GM18873 (cell line): ENCODE measurements around the gene CCDC172.
"Not testable (repeated sequence)": the region's sequence is repeated elsewhere in the genome, so short reads cannot be mapped to it uniquely, and the experiment has no call there.

ENCODE experiments used
- ATAC-seq: cut with Tn5 transposase; IDR thresholded peaks from one replicate; pipeline ENCODE4 v1.9.1; 2021; ENCODE audit warnings: mild to moderate bottlenecking, moderate library complexity, moderate number of reproducible peaks; ENCODE audit not compliant: unreplicated experiment, low FRiP score

CCDC172 gene

GRCh38 chr10:116329153-116329552 lies 4.9 kb downstream of the CCDC172 start:
- no peak for ATAC-seq

GRCh38 chr10:116331815-116332214 lies 7.6 kb downstream of the CCDC172 start:
- ATAC-seq: no peak

GRCh38 chr10:116336866-116337265 lies 12.6 kb downstream of the CCDC172 start:
- ATAC-seq: no peak

DNA sequence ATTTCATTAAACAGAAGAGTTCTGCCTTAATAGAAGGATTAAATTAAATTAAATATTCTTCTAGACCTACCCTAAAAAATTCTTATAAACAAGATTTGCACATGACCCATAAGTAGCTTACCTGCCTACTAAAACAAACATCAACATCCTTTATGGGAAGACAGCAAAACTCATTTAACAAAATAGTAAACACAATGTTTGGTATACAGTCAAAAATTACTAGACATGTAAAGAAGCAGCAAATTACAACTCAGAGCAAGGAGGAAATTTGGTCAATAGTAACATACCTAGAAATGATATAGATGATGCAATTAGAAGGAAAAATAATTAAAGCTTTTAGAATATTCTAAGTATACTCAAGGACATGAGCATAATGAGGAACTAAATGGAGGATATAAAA lies 27.9 kb downstream of the CCDC172 start:
- no peak for ATAC-seq

DNA sequence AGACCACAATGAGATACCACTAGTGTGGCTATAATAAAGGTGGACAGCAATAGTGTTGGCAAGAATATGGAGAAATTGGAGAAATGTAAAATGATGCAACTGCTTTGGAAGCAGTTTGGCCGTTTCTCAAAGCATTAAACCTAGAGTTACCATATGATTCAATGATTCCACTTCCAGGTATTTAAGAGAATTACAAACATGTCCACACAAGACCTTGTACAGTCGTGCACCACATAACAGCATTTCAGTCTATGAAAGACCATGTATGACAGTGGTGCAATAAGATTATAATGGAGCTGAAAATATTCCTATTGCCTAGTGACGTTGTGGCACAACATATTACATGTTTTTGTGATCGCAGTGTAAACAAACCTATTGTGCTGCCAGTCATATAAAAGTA lies 29.6 kb downstream of the CCDC172 start:
- ATAC-seq: no peak

- no peak for ATAC-seq
Observed at GRCh38 chr10:116355341-116355740, 31.1 kb downstream of the CCDC172 start.

DNA sequence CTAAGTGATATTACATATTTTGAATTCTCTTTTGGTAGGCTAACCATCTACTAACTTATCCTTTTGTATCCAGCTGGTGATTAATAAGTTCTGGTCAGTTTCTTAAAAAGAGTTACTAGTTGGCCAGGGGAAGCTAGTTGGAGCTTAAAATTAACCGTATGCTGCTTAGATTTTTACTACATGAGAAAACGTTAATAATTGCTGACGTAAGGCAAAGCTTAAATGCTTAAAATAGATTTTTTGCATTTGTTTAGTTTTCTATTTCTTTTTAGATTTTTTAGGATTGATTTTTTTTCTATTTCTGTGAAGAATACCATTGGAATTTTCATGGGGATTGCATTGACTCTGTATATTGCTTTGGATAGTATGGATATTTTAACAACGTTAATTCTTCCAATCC lies 32.6 kb downstream of the CCDC172 start:
- ATAC-seq: no peak

GRCh38 chr10:116364868-116365267 lies 40.6 kb downstream of the CCDC172 start:
- no peak for ATAC-seq

GRCh38 chr10:116371737-116372136 lies 47.5 kb downstream of the CCDC172 start:
- ATAC-seq: no peak

DNA sequence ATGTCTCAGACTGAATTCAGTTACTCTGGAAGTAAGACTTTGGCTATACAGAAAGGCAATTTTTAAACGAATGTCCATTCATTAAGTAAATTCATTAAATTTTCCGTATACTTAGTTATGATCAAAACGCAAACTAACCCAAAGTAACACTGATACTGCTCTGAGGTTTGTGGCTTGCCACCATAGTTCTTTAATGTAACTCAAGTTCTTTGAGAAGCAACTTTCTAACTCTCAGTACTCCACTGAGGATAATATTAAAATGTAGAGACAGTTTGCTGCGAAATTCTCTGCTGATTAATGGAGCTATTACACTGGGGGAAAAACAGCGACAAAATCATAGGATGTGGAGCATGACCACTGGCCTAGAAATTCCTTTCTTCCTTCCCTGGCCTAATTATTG lies 58.0 kb downstream of the CCDC172 start:
- no peak for ATAC-seq

GRCh38 chr10:116385311-116385710 lies 61.1 kb downstream of the CCDC172 start:
- ATAC-seq: no peak

DNA sequence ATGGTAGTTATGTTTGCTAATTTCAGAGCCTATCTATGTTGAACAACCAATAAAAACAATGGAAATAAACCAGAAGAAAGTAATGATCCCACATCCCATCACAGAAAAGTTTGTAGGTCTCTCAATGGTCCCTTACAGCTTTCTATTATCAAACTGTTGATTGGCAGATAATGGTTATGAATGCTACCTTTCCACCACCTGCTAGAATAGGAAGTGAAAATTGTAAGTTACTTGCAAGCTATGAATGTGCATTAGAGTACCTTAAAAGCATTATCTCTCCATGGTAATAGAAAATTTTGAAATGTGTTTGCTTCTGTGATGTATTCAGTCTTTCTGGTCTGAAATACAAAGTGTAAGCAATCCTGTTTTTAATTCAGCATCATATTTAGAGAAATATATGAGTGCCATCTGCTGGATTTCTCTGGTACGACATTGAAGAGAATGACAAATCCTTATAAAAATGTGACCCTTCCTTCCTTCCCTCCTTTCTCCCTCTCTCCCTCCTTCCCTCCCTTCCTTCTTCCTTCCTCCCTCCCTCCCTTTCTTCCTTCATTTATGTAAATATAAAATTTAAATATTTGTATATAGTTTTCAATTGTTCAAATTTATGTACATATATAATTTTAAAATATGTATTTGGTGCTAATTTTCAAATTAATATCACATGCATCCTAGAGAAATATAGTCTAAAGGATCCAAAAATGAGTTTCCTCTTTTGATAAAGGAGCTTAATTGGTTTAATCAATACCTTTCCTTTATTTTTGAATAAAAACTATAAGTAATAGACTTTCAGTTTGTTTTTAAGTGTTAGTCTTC lies 62.0 kb downstream of the CCDC172 start:
- no peak for ATAC-seq

DNA sequence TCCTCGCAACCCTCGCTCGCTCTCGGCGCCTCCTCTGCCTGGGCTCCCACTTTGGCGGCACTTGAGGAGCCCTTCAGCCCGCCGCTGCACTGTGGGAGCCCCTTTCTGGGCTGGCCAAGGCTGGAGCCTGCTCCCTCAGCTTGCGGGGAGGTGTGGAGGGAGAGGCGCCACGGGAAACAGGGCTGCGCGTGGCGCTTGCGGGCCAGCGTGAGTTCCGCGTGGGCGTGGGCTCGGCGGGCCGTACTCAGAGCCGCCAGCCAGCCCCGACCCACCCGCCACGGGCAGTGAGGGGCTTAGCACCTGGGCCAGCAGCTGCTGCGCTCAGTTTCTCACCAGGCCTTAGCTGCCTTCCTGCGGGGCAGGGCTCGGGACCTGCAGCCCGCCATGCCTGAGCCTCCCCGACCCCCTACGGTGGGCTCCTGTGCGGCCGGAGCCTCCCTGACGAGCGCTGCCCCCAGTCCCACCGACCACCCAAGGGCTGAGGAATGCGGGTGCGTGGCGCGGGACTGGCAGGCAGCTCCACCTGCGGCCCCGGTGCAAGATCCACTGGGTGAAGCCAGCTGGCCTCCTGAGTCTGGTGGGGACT lies 69.1 kb downstream of the CCDC172 start:
- ATAC-seq: not testable (repeated sequence)

- ATAC-seq: no peak
Observed at GRCh38 chr10:116395223-116395985, 71.2 kb downstream of the CCDC172 start.

GRCh38 chr10:116398224-116398623 lies 74.0 kb downstream of the CCDC172 start:
- no peak for ATAC-seq

DNA sequence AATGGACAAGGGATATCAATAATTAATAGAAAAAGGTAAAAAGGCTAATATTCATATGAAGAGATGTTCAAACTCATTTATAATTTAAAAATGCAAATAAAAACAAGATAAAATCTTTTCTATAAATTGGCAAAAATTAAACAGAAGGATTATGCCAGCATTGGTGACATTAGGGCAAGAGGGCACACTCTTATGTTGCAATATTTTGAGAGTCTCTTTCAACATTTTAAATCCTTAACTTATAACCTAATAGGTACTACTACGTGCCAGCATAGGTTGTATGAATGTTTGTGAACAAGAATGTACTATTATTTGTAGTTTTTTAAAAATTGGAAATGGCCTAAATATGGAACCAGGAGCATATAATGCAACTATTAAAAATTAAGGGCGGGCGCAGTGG lies 78.6 kb downstream of the CCDC172 start:
- no peak for ATAC-seq

DNA sequence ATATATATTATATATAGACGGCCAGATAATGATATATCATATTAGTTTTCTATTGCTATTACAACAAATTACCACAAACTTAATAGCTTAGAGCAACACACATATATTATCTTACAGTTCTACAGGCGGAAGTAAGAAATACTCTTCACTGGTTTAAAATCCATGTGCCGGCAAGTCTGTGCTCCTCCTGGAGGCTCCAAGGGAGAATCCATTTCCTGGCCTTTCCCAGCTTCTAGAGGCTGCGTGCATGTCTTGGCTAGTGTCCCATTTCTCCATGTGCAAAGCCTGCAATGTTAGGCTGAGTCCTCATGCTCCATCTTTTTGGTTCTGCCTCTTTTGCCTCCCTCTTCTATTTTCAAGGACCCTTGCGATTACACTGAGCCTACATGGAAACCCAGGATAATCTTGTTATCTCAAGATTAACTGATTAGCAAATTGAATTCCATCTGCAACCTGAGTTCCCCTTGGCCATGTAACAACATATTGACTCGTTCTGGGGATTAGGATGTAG lies 79.5 kb downstream of the CCDC172 start:
- ATAC-seq: no peak

- ATAC-seq: no peak
Observed at GRCh38 chr10:116408719-116409118, 84.5 kb downstream of the CCDC172 start.

DNA sequence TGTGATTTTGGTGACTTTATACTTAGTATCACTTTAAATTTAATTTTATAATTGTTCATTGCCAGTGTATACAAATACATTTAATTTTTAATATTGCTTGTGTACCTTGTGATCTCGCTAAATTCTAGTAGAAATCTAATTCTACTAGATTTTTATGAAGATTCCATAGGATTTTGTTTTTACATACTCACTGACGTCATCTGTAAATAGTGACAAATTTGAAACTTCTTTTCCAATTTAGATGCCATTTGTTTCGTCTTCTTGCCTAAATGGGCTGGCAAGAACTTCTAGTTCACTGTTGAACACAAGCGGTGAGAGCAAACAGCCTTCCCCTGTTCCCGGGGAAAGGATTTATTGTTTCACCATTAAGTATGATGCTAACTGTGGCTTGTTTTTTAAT lies 86.1 kb downstream of the CCDC172 start:
- ATAC-seq: no peak

DNA sequence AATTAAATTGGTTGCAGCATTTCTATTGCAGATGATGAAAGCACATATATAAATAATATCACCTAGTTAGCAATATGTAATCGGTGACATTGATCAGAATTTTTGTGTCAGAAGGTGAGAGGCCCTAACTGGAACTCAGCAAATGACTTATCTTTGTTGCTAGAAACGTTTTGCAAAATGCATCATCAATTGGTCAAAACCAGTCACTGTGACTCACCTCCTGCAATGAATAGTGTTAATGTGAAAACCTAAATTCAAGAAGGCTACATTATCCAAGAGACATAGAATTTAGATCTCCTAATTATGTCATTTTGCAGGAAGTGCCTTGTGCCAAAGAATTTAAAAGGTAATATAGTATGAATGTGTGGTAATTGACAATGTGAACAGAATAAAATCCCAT lies 93.6 kb downstream of the CCDC172 start:
- ATAC-seq: no peak

DNA sequence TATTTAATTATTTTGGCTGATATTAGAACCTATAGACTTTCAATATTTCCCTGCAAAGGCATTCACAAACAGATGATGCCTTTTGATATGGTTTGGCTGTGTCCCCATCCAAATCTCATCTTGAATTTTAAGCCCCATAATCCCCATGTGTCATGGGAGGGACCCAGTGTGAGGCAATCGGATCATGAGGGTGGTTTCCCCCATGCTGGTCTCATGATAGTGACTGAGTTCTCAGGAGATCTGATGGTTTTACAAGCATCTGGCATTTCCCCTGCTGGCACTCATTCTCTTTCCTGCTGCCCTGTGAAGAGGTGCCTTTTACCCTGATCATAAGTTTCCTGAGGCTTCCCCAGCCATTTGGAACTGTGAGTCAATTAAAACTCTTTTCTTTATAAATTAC lies 94.1 kb downstream of the CCDC172 start:
- ATAC-seq: no peak
